Stimulated activated CD4-positive, alpha-beta T cell treated with anti-CD3 and anti-CD28 coated beads, Interleukin-15, amount 100 ng/mL, for 1 hour (primary cell): Measurements from ENCODE around the gene ATXN2L.
"Not testable (repeated sequence)": the region's sequence is repeated elsewhere in the genome, so short reads cannot be mapped to it uniquely, and the experiment has no call there.

Experiments
- DNase-seq, 2 donors: peaks; one replicate each; pipeline ENCODE4 v3.0.0-alpha.2; 2020; ENCODE audit warnings: low read depth in 1 of 2, low spot score in 1 of 2

Gene ATXN2L

DNA sequence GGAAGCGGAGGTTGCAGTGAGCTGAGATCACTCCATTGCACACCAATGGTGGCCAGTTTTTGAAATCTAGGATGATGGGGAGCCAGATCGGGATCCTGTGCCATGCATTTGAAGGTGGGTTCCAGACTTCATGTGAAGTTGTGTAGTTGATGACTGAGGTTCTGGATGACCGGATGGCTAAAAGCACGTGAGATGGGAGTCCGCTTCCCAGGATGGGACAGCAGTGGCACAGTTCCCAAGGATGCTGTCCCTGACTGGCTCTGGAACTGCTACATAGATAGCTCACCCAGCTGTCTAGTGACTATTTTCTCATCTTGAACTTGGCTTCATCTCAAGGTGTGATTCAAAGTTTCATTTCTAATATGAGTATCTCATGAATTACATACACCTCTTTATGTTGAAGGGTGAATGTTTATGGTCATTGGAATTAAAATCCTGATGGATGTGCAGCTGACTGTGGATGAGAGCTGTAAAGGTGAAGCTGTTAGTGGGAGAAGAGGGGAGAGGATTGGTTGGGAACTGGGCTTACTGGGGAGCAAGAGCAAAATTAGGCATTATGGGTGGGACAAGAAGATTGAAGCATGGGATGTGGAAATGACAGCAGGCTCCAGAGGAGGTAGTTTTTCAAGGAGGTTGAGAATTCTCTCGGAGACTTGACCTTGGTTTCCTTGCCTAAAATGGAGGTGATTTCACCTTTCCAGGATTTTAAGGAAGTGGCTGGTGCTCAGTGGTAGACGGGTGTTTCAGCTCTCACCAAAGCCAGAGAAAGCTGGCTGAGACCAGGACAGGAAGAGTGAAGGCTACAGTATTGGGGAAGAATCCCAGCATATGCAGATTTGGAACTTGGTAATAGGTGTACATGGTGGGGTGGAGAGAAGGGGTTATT lies 15.1 kb downstream of the ATXN2L start:
- DNase-seq: no peak

DNA sequence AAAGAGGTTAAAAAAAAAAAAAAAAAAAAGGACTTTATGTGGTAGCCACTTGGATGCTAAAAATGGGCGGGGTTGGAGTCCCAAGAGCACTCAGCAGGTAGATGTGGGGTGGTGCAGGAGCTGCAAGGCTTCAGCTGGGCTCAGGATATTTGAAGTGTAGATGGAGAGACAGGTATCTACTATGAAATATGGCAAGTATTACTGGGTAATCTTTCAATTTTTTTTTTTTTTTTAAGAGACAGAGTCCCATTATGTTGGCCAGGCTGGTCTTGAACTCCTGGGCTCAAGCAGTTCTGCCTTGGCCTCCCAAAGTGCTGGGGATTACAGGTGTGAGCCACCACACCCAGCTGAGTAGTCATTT lies 15.7 kb downstream of the ATXN2L start:
- DNase-seq: no peak

DNA sequence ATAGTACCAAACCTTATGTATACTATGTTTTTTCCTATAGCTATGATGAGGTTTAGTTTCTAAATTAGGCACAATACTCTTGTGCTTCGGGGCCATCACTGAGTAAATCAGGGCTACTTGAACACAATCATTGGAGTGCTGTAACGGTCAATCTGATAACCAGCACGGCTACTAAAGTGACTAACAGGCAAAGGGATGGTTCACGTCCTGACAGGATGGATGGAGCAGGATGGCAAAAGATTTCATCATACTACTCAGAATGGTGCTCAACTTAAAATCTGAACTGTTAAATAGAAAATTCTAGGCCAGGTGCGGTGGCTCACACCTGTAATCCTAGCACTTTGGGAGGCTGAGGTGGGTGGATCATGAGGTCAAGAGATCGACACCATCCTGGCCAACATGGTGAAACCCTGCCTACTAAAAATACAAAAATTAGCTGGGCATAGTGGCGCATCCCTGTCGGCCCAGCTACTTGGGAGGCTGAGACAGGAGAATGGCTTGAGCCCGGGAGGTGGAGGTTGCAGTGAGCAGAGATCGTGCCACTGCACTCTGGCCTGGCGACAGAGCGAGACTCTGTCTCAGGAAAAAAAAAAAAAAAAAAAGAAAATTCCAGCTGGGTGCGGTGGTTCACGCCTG lies 16.3 kb downstream of the ATXN2L start:
- no peak for DNase-seq

DNA sequence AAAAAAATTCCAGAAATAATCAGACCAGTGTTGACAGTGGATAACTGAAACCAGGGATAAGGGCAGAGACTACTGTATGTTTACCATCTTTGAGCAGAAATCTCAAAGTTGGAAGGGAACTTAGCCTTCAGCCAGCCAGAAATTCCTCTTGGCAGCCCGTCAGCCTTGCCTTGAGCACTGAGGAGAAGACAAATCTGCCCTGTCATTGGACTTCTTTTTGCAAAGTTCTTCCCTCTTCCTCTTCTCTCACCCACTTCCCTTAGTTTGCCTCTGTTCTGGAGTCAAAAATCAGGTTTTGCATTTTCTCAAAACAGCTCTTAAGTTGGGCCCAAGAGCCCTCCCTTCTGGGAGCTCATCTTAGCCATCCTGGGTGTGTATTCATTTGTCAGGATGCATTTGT lies 17.1 kb downstream of the ATXN2L start:
- DNase-seq: no peak

DNA sequence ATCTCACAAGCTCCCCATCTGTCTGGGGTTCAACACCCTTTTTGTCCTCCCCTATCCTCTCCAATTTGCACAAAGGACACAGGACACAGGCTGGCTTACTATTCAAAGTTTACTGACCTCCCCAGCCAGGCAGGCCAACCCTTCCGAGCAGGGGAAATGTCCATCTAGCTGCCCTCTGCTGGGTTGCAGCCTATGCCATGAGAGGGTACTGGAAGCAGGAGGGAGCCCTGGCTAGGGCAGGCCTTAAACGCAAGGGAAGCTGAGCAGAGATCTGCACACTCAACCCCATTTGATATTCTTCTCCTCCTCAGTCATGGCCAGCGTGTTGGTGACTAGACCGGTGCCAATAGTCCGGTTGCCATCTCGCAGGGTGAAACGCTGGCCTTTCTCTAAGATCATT lies 19.9 kb downstream of the ATXN2L start:
- no peak for DNase-seq

DNA sequence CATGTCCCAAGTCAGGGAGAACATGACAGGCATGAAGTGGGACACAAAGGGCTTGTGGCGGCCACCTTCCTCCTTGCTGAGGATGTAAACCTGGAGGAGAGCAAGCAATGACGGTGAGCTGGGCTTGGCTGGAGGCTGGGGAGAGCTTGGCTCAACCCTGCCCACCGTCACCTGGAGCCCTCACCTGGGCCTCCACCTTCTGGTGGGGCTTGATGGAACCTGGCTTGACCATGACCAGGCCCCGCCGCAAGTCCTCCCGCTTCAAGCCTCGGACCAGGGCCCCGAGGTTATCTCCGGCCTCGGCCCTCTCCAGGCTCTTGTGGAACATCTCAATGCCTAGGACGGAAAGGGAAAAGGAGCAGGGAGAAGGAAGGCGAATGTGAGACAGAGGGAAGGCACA lies 21.0 kb downstream of the ATXN2L start:
- DNase-seq: no peak

DNA sequence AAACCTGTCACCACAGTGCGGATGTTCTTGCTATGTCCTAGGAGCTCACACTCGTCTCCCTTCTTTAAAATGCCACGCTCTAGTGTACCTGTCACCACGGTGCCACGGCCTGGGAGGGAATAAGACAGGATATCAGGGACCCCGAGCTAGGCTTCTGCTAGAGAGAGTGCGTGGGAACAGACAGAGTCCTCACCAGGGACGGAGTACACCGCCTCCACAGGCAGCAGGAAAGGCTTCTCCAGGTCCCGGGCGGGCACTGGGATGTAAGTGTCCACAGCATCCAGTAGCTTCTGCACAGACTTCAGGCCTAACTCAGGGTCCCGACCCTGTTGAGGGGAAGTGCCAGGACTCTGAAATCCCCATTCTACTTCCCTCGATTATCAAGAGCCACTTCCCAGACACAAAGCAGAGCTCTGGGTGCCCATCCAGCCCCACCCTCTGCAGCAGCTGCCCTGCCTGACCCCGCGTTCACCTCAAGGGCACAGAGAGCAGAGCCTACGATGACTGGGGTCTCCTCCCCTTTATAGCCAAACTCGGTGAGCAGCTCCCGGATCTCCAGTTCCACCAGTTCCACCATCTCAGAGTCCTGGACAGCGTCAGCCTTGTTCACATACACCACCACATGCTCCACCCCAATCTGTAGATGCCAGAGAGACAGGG lies 21.6 kb downstream of the ATXN2L start:
- no peak for DNase-seq

DNA sequence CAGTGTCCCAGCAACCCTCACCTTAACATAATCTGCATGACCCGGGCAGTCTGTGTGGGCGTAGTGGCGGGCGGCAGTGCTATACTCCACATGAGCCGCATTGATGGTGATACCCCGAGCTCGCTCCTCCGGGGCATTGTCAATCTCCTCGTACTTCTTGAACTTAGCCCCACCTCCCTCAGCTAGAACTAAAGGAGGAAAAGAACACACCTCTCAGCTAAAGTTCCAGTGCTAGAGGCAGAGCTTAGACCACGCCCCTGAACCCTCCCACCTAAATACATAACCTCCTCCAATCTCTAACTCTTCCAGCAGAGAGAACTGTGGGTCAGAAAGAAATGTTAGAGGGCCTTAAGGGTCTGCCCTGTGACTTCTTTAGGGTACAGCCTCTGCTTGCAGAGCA lies 22.5 kb downstream of the ATXN2L start:
- no peak for DNase-seq

DNA sequence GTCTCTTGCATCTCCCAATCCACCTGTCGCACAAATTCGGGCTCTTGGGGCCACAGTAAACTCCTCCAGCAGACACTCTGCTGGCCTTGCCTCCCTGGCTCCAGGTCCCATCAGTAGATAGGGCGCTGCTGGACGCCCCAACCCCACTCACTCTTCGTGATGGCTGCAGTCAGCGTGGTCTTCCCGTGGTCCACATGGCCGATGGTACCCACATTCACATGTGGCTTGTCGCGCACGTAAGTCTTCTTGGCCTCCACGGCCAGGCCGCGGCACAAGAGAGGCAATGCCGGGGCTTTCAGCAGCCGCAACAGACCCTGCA lies 22.9 kb downstream of the ATXN2L start:
- DNase-seq: no peak

DNA sequence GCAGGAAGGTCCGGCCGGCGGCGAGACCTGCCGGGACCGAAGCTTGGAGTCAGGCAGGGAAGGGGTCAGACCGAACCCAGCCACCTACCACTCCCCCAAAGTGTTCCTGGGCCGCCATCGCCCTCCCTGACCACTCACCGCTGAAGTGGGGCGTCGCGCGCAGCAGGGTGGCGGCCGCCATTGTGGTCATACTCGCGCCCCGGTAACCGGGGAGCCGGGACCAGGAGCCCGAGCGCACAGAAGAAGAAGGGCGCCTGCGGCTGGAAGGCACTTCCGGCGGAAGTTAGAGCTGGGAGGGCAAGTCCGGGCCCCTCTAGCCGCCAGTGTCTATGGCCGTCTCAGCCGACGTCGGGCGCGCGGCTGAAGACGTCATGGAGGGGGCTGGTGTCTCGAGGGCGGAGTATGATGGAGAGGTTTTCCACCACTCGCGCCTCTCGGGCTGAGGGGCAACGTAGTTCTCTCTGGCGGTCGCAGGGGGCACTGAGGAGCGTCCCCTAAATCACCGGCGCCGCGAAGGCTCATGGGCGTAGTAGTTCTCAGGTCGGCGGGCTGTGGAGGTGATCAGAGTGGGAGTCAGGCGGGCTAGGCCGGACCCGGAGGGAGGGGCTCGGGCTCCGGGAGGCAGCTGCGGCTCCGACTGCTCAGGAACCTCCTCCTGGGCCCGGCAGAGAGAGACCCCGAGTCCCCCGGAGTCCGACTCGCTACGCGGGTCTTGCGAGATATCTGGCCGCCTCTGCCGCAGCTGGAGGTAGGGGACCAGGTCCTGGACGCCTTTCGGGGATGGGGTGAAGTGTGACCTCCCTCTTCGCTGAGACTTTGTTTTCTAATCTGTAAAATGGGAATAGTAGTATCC lies 23.5 kb downstream of the ATXN2L start, which contains the start of gene TUFM:
TSS of gene TUFM (minus strand) at position 269 of the 853 bp plus-strand sequence. CDS start at position 190, 79 bp downstream.
- DNase-seq: peak; percentile 94 to 95

DNA sequence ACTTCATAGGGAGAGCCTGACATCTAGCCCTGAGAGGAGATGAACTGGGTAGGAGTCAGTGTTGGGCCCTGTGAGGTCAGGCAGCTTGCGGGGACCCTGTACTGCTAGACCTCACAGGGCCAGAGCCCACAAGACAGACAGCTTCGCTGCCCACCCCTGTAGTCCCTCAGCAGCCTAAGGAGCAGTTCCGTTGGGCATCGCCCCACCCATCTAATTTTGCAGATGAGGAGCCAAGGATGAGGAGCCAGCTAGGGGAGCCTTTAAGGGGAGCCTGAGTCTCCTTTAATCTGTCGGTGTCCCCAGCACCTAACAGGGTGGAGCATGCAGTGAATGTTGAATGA lies 24.1 kb downstream of the ATXN2L start:
- no peak for DNase-seq

DNA sequence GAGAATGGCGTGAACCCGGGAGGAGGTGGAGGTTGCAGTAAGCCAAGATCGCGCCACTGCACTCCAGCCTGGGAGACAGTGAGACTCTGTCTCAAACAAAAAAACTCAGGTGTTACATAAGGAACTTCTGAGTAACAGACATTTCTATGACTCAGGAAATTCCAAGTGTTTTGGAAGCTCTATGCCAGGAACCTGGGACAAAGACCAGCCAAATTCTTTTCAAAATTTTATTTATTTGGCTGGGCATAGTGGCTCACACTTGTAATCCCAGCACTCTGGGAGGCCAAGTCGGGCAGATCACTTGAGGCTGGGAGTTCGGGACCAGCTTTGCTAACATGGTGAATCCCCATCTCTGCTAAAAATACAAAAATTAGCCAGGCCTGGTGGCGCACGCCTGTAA lies 35.6 kb downstream of the ATXN2L start:
- no peak for DNase-seq

DNA sequence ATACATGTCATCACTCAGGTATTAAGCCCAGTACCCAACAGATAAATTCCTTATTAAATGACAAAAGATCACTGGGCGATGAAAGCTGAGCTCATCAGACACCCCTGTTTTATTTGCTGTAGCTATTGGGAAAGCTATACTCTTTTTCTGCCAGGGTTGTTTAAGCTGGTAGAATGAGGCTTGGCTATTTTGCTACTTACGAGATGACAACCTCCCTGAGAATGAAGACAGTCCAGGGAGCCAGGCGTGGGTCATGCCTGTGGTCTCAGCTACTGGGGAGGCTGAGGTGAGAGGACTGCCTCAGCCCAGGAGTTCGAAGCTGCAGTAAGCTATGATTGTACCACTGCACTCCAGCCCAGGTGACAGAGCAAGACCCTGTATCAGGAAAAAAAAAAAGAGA lies 36.5 kb downstream of the ATXN2L start:
- DNase-seq: no peak

DNA sequence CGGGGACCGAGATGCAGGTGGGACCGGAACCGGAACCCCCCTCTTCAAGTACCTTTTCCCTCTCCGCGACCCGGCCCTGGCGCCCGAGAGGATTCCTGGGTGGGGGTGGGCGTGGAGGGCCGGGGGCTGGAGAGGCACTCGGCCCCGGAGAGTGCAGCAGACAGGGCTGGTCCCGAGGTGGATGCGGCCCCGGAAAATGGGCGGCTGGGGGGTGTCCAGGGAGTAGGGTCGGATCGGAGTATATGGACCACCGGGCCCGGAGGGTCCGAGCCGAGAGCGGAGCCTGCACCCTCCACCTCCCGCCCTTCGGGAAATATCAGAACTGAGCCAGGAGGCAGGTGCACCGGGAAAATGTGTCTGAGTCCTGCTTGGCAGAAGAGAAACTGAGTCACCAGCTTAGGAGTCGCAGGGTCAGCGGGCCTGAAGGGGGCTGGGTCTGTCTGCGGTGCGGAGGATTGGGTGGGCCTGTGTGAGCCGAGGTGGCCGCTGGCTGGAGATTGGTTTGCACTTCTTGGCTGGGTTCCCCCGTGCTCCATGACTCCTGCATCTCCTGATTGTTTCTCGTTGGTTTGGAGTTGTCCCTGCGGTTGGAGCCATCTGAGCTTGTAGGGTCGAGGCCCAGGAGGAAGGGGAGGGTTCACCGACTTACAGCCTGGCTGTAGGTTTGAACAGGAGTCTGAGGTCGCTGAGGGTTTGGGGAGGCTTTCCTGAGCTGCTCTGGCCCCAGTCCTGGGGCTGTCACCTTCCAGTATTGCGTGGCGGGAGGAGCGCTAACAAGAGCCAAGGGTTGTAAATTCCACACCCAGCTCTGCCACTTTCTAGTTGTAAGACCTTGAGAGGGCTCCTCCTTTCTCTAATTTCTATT lies 41.4 kb downstream of the ATXN2L start:
- DNase-seq: no peak

DNA sequence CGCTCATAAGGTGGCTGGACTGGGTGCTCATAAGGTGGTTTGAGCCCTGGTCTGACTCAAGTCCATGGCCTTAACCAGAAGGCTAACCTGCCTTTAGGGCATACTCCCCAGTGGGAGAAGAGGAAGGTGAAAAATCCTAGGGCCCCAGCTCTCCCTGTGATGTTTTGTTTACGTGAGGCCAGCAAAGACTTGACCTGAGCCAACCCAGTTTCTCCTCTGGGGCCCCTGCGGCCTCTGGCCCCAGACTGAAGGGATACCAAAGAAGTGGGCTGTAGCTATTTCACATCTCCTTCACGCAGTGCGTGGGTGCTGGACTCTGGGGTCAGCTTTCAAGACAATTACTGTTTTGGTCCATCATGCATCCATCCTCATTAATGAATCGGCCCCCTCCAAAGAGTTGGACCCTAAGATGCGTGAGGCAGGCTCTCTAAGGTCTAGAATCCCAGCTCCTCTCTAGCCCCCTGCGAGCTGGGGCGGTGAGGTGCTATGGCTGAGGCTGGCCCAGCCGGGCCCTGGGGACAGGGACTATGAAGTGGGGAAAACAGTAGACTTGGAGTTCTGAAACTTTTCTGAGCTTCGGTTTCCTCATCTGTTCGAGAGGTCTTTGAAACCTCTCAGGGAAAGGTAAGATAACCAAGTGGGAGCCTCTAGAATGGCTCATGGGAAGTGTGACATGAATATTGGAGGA lies 42.3 kb downstream of the ATXN2L start:
- no peak for DNase-seq

DNA sequence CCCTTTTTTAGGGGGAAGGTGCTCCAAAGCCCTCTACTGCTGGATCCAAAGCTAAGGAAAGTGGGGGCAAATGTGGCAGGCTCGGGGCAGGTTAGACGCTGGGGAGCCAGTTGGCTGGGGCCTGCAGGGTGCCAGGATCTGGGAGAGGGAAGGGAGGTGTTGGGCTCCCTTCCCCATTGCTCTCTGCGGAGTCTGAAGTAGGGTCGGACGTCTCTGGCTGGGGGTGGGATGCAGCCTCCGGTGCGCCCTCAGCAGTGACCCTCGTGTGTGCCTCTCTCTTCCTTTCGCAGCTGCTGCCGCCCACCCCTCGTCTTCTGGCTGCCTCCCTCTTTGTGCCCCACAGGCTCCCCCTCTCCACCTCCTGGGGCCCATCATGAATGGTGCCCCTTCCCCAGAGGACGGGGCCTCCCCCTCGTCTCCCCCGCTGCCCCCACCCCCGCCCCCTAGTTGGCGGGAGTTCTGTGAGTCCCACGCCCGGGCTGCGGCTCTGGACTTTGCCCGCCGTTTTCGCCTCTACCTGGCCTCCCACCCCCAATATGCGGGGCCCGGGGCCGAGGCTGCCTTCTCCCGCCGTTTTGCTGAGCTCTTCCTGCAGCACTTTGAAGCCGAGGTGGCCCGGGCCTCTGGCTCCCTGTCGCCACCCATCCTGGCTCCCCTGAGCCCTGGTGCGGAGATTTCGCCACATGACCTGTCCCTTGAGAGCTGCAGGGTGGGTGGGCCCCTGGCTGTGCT lies 43.1 kb downstream of the ATXN2L start:
- DNase-seq: no peak

DNA sequence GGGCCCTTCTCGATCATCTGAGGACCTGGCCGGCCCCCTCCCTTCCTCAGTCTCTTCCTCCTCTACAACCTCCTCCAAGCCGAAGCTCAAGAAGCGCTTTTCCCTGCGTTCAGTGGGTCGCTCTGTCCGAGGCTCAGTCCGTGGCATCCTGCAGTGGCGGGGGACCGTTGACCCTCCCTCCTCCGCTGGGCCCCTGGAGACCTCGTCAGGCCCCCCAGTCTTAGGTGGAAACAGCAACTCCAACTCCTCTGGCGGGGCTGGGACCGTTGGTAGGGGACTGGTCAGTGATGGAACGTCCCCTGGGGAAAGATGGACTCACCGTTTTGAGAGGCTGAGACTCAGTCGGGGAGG lies 43.6 kb downstream of the ATXN2L start:
- no peak for DNase-seq

DNA sequence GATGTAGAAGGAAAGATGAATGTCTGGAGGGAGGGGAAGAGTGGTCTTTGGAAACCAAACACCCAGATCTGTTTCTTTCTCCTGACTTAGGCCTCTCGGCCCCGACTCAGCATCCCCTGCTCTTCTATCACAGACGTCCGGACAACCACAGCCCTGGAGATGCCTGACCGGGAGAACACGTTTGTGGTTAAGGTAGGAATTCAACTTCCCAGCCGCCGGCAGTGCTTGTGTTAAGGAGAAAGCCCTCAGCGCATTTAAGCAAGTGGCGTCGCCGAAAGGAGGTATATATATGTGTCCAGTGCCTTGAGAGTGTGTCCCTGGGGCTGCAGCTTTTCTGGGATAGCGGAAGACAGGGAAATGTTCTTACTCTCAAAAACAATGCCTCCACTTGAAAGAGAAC lies 44.4 kb downstream of the ATXN2L start:
- DNase-seq: no peak

DNA sequence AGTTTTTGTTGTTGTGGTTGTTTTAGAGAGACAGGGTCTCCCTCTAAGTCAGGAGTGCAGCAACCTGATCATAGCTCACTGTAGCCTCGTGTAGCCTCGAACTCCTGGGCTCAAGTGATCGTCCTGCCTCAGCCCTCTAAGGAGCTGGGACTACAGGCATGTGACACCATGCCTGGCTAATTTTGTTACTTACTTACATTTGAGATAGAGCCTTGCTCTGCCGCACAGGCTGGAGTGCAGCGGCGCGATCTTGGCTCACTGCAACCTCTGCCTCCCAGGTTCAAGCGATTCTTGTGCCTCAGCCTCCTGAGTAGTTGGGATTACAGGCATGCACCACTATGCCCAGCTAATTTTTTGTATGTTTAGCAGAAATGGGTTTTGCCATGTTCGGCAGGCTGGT lies 44.8 kb downstream of the ATXN2L start:
- not testable (repeated sequence) for DNase-seq
